Cardiac fibroblast (primary cell): ENCODE data around the gene ACVR2B.
A peak's percentile ranks its signal among the peaks of the same experiment; 100 is the strongest.

ENCODE experiments used
- DNase-seq, 2 donors: peaks; one replicate each; pipeline versions ENCODE4 v3.0.0 to v3.0.0-alpha.2; 2010; ENCODE audit warnings: low read depth in 2 of 2
- H3K4me3 ChIP-seq, 2 donors: replicated peaks in 1 of 2; 1 replicate in 1 of 2; 2 replicates in 1 of 2; pipeline ENCODE4 v1.5.1; 2011; ENCODE audit warnings: low read depth in 2 of 2, low read length in 2 of 2, mild to moderate bottlenecking in 2 of 2, moderate library complexity in 1 of 2
- CTCF ChIP-seq: IDR thresholded peaks from one replicate; pipeline ENCODE4 v1.5.1; 2011; ENCODE audit warnings: low read depth, mild to moderate bottlenecking, low read length, inconsistent platforms

The ACVR2B gene

GRCh38 chr3:38455639-38456430 is 2.1 kb downstream of the ACVR2B start:
- H3K4me3 ChIP-seq = peak overlapping the region; percentile 66 to 82
- DNase-seq = peak in 1 of 2 donors; percentile 44
- TF ChIP-seq CTCF = no peak

GRCh38 chr3:38457111-38458003 is 3.7 kb downstream of the ACVR2B start:
- TF ChIP-seq CTCF = no peak
- H3K4me3 ChIP-seq = no peak overlapping the region
- DNase-seq = peak in 1 of 2 donors; percentile 9

GRCh38 chr3:38458796-38459498 is 5.3 kb downstream of the ACVR2B start:
- peak in 1 of 2 donors; percentile 63 for DNase-seq
- no peak overlapping the region for H3K4me3 ChIP-seq
- no peak for TF ChIP-seq CTCF

- DNase-seq = no peak
- no peak overlapping the region for H3K4me3 ChIP-seq
- no peak for TF ChIP-seq CTCF
These were observed 5.9 kb downstream of the ACVR2B start for GRCh38 chr3:38459499-38460048.

GRCh38 chr3:38460377-38461270 is 6.9 kb downstream of the ACVR2B start:
- no peak for TF ChIP-seq CTCF
- no peak overlapping the region for H3K4me3 ChIP-seq

More at GRCh38 chr3:38460377-38461270, 6.9 kb downstream of the ACVR2B start:
- DNase-seq = no peak
